ENCODE data around the gene PMS1.

DNA sequence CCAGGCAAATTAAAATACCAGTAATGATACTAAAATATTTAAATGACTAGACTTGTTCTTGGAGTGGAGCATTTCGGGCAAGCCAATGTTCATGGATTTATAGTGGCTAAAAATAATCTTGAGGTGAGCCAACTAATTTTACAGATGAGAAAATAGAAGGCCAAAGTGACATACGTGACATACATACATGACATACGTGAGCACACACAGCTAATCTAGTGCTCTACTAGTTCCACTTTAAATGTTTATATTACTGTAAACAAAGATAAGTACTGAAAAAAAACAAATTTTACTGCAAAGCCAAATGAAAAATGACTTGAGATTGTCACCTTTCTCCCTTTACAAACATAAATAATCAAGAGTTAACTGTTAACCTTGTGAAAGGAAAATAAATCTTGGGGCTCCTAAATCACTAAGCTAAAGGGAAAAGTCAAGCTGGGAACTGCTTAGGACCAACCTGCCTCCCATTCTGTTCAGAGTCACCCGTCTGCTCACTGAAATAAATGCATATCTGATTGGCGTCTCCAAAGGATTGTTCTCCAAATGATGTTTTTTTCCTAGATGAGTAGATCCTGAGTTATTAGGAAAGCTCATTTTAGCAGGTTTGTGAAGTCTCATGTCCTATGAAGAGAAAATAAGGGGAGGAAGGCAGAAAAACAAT, 96.7 kb downstream of the PMS1 start:
- TF ChIP-seq POLR2AphosphoS5 (IDR thresholded peaks at IDR 0.05; ENCODE audit: borderline replicate concordance, low read depth, low read length) (no peak), EZH2 (IDR thresholded peaks at IDR 0.05) (no peak), FOXP2 (optimal IDR thresholded peaks at IDR 0.05; ENCODE audit: control extremely low read depth, extremely low read length, insufficient read depth) (no peak)

Data from SK-N-MC (cell line).